GM18858 (cell line): ENCODE data around the gene ATAD3A.
"Not testable (repeated sequence)": the region's sequence is repeated elsewhere in the genome, so short reads cannot be mapped to it uniquely, and the experiment has no call there.

ENCODE experiments used
- ATAC-seq: cut with Tn5 transposase; IDR thresholded peaks from one replicate; pipeline ENCODE4 v1.9.1; 2021; ENCODE audit not compliant: unreplicated experiment

Gene ATAD3A

GRCh38 chr1:1521331-1521730, 9.4 kb downstream of the ATAD3A start:
- ATAC-seq = no peak

- ATAC-seq = not testable (repeated sequence)
Observed at GRCh38 chr1:1522536-1522935, 10.6 kb downstream of the ATAD3A start.

GRCh38 chr1:1523226-1523625, 11.3 kb downstream of the ATAD3A start:
- ATAC-seq = not testable (repeated sequence)

GRCh38 chr1:1523651-1524050, 11.7 kb downstream of the ATAD3A start:
- ATAC-seq = not testable (repeated sequence)

- not testable (repeated sequence) for ATAC-seq
Observed at GRCh38 chr1:1524750-1525383, 12.9 kb downstream of the ATAD3A start.

- not testable (repeated sequence) for ATAC-seq
Observed at GRCh38 chr1:1526476-1526875, 14.5 kb downstream of the ATAD3A start.

- ATAC-seq = no peak
Observed at GRCh38 chr1:1527092-1527816, 15.3 kb downstream of the ATAD3A start.

- no peak for ATAC-seq
Observed at GRCh38 chr1:1528301-1529267, 16.6 kb downstream of the ATAD3A start.

GRCh38 chr1:1529321-1529720, 17.4 kb downstream of the ATAD3A start:
- ATAC-seq = no peak

- ATAC-seq = no peak
Observed at GRCh38 chr1:1529936-1530335, 18.0 kb downstream of the ATAD3A start.

- ATAC-seq = no peak
Observed at GRCh38 chr1:1531947-1532346, 20.0 kb downstream of the ATAD3A start.

- ATAC-seq = not testable (repeated sequence)
Observed at GRCh38 chr1:1533176-1533893, 21.4 kb downstream of the ATAD3A start.

GRCh38 chr1:1533894-1534291, 21.9 kb downstream of the ATAD3A start:
- ATAC-seq = not testable (repeated sequence)

- no peak for ATAC-seq
Observed at GRCh38 chr1:1534401-1535154, 22.6 kb downstream of the ATAD3A start.

GRCh38 chr1:1535201-1536018, 23.4 kb downstream of the ATAD3A start:
- no peak for ATAC-seq

GRCh38 chr1:1536019-1536937, 24.3 kb downstream of the ATAD3A start:
- no peak for ATAC-seq

GRCh38 chr1:1536938-1537546, 25.1 kb downstream of the ATAD3A start:
- no peak for ATAC-seq
